ENCODE results near the gene CCDC82. TPM values are rescaled to one million over a fixed set of nuclear protein-coding genes. Genes with fewer than 3 reads are reported as not detected.

CCDC82 gene
- total RNA-seq, 2 donors from 2014 or later, result 18.9 to 44.8 TPM

DNA sequence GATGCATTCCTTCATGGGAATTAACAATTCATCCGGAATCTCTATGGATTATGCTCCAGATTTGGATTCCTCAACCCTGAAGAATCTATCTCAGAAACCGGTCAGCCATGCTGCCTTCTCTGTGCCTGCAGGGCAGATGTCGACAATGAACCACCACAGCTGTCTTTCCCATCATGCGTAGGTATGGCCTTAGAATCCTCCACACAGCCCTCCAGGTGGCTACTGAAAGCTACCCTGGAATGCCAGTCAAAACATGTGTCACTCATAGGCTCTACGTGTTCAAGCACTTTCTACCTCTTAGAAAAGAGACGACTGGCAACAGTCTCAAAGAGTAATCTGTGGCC, 66.1 kb downstream of the CCDC82 start:
- WGBS, 2 donors, result 76 to 91% methylated on average over 6 of the region's 6 CpGs
- no peak overlapping the region for H3K4me3 ChIP-seq
- H3K27me3 ChIP-seq, result no peaks in the 10 kb centered on the region
- ATAC-seq (no peak), DNase-seq (no peak)
- peaks cover 13% of the 10 kb centered on the region for H3K4me1 ChIP-seq
- intact Hi-C loops (cut with DNase I), result no loop called here
- peak overlapping the region in 1 of 4 donors; percentile 55 for H3K27ac ChIP-seq
- H3K36me3 ChIP-seq (replicated peaks in 1 of 2; ENCODE audit: insufficient read depth in 1 of 2, low read depth in 2 of 2), result no peaks in the 10 kb centered on the region
- H3K9me3 ChIP-seq, result no peaks in the 10 kb centered on the region
- TF ChIP-seq, protein P1, sequence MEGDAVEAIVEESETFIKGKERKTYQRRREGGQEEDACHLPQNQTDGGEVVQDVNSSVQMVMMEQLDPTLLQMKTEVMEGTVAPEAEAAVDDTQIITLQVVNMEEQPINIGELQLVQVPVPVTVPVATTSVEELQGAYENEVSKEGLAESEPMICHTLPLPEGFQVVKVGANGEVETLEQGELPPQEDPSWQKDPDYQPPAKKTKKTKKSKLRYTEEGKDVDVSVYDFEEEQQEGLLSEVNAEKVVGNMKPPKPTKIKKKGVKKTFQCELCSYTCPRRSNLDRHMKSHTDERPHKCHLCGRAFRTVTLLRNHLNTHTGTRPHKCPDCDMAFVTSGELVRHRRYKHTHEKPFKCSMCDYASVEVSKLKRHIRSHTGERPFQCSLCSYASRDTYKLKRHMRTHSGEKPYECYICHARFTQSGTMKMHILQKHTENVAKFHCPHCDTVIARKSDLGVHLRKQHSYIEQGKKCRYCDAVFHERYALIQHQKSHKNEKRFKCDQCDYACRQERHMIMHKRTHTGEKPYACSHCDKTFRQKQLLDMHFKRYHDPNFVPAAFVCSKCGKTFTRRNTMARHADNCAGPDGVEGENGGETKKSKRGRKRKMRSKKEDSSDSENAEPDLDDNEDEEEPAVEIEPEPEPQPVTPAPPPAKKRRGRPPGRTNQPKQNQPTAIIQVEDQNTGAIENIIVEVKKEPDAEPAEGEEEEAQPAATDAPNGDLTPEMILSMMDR (IDR thresholded peaks at IDR 0.05), result no peak
- TF ChIP-seq POLR2A (IDR thresholded peaks at IDR 0.05), result no peak

DNA sequence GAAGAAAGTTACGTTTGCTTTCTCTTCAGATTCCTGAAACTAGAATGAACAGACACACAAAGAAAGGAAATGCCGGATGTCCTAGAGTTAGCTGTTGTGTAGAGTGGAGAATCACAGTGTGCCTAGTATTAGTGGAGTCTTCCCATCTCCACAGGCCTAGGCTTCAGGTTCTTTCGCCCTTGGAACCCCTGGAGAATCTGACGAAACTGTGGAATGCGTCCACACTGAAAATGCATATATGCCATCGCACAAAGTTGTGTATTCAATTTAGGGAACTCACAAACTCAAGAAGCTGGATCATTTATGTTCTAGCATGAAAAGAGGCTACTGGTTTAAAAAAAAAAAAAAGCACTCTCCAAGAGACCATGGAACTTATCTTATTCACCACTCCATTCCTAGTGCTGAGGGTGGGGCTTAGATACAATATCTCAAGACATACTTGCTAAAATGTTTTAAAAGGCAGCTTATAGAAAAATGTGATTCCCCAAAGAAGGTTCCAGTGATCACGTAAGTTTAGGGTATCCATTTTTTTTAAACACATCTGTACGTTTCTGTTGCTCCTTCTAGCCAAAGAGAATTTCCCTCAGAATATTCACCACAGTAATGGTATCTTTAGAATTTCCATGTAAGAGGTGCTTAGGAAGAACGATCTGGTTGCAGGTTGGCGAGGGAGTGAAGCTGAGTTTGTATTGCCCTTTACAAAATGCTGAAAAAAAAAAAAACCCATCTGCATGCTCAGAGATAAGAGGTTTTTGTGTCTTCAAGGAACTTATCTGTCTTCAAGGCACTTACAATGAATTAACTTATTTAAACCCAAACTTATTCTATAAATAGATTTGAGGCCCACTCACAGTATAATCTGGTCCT, 66.7 kb downstream of the CCDC82 start:
- H3K27me3 ChIP-seq, result no peaks in the 10 kb centered on the region
- H3K9me3 ChIP-seq, result no peaks in the 10 kb centered on the region
- no peak for DNase-seq
- peaks cover 13% of the 10 kb centered on the region for H3K4me1 ChIP-seq
- no peaks in the 10 kb centered on the region for H3K36me3 ChIP-seq (replicated peaks in 1 of 2; ENCODE audit: insufficient read depth in 1 of 2, low read depth in 2 of 2)
- no peak overlapping the region for H3K4me3 ChIP-seq
- H3K27ac ChIP-seq, result no peak overlapping the region
- TF ChIP-seq, protein P1 (IDR thresholded peaks at IDR 0.05), result no peak
- no peak for TF ChIP-seq POLR2A (IDR thresholded peaks at IDR 0.05)
- intact Hi-C loops (cut with DNase I), result no loop called here
- WGBS, 2 donors, result 84 to 89% methylated on average over 10 of the region's 10 CpGs
- ATAC-seq, result no peak

DNA sequence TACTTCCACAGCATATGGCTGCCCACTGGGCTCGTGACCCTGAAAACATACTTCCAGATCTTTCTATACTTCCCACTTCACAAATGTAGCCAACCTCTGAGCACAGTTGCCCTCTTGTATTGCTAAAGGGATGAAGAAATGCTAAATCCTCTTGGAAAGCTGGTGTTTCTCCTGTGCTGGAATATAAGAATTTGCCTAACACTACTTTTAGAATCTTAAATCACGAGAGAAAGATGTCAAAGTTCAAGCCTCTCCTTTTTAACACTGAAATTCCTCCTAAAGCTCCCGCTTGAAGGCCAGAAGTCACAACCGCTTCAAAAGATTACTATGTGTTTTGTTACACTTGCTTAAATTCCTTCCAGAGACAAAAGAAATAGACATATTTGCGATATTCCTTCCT, 68.6 kb downstream of the CCDC82 start:
- no peaks in the 10 kb centered on the region for H3K27me3 ChIP-seq
- peaks cover 13% of the 10 kb centered on the region for H3K4me1 ChIP-seq
- no peak for ATAC-seq
- H3K9me3 ChIP-seq, result no peaks in the 10 kb centered on the region
- intact Hi-C loops (cut with DNase I), result no loop called here
- no peak for DNase-seq
- H3K4me3 ChIP-seq, result no peak overlapping the region
- WGBS, 2 donors, result 84 to 85% methylated on average over 5 of the region's 5 CpGs
- TF ChIP-seq POLR2A (IDR thresholded peaks at IDR 0.05), result no peak
- TF ChIP-seq, protein P1 (IDR thresholded peaks at IDR 0.05), result no peak
- no peaks in the 10 kb centered on the region for H3K36me3 ChIP-seq (replicated peaks in 1 of 2; ENCODE audit: insufficient read depth in 1 of 2, low read depth in 2 of 2)
- no peak overlapping the region for H3K27ac ChIP-seq

DNA sequence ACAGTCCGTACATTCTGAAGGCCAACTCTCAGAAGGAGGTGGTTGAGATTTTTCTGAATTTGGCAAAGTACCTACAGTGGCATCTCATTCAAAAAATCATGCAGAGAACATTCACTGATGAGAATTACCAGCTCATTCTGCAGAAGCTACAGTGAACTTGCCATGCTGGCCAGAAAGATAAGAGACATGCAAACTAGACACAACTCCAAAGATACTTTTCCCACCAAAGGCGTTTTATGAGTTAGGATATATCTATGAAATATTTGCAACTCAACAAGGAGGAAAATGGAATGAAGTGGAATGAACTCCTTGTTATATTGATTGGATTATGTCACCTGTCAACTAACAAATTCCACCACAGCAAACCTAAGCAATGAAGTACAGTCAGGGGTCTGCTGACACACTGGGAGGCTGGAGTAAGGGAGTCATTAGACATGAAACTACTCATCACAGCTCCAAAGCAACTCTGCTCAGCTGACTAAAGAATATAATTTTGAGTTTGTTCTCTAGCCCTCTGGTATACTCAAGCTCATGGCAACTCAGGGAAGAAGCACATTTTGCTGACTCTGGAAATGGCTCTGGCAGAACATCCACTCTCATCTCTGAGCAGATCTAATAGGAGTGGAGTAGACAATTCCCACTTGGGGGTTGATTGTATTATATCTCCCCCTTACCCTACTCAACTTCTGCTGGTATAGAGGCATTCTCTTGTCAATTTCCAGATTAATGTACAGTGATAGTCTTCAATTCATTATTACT, 69.6 kb downstream of the CCDC82 start:
- TF ChIP-seq, protein P1 (IDR thresholded peaks at IDR 0.05), result no peak
- no peak for TF ChIP-seq POLR2A (IDR thresholded peaks at IDR 0.05)
- WGBS, 2 donors, result 40 to 48% methylated on average over 2 of the region's 2 CpGs
- ATAC-seq (no peak), DNase-seq (no peak)
- intact Hi-C loops (cut with DNase I), result no loop called here
- no peaks in the 10 kb centered on the region for H3K9me3 ChIP-seq
- no peak overlapping the region for H3K4me3 ChIP-seq
- H3K27ac ChIP-seq, result no peak overlapping the region
- H3K4me1 ChIP-seq, result peaks cover 5% of the 10 kb centered on the region
- H3K36me3 ChIP-seq (replicated peaks in 1 of 2; ENCODE audit: insufficient read depth in 1 of 2, low read depth in 2 of 2), result no peaks in the 10 kb centered on the region
- H3K27me3 ChIP-seq, result no peaks in the 10 kb centered on the region

Data from body of pancreas (tissue), 4 donors.